Endometrium (tissue), 2 donors: ENCODE measurements around the gene BCAS3.
A peak's percentile ranks its signal among the peaks of the same experiment; 100 is the strongest.
"Not testable (repeated sequence)": the region's sequence is repeated elsewhere in the genome, so short reads cannot be mapped to it uniquely, and the experiment has no call there.

Experiments used
- FAIRE-seq: peaks from 2 replicates; lab custom pipeline; 2012; peaks lifted over from hg19 to GRCh38; lab: Jason Lieb, UNC
- donor health status: control.
- donor health status: control.

The BCAS3 gene

DNA sequence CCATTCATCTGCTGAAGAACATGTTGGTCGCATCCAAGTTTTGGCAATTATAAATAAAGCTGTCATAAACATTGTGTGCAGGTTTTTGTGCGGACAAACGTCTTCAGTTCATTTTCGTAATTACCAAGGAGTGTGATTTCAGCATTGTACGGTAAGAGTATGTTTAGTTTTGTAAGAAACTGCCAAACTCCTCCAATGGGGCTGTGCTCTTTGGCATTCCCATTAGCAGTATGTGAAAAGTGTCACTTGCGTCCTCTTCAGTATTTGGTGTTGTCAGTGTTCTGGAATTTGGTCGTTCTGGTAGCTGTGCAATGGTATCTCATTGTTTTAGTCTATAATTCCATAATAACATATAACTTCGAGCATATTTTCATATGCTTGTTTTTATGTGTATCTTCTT lies 120.9 kb downstream of the BCAS3 start:
- no peak for FAIRE-seq

DNA sequence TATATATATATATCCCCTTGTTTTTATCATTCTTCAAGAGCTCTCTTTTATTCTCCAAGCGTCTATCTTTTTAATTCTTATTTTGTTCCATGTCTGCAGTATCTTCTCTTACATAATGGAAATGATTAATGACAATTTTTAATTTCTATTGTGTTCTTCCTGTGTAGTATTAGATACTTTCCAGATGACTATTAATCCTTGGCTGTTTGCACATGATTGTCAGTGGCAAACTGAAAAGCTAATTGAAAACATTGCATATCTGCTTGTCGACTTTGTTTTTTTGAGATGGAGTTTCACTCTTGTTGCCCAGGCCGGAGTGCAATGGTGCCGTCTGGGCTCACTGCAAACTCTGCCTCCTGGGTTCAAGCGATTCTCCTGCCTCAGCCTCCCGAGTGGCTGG lies 124.7 kb downstream of the BCAS3 start:
- no peak for FAIRE-seq

DNA sequence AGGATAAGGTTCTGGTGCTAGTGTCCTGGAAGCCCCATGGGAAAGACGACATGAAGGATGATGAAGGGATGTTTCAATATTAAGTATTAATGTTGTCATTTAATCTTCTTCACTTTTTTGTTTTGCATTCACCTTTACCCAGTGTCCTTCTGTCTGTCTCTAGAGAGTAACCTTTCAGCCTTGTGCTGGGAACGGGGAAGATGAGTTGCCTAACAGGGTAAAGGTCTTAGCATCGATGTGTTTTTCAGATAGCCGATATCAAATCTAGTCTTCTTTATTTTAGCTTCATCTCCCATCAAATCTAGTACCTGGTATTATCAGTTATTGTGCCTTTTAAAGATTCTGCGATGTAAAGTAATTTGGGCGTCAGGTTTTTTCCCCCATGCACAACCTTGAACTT lies 125.4 kb downstream of the BCAS3 start:
- FAIRE-seq = no peak

DNA sequence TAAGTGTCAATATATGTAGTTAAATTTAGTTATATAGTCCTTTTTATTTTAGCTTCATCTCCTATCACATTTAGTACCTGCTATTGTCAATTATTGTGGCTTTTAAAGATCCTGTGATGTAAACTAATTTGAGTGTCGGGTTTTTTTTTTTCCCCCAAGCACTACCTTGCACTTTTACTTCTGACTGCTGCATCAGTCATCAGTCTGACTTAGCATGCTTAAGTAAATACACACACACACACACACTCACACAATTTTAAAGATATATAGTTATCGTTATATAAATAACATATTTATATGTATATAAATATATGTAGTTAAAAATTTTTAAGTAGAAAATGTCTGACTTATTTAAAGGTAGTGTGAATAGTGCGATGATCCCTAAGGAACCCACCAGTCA lies 127.2 kb downstream of the BCAS3 start:
- no peak for FAIRE-seq

DNA sequence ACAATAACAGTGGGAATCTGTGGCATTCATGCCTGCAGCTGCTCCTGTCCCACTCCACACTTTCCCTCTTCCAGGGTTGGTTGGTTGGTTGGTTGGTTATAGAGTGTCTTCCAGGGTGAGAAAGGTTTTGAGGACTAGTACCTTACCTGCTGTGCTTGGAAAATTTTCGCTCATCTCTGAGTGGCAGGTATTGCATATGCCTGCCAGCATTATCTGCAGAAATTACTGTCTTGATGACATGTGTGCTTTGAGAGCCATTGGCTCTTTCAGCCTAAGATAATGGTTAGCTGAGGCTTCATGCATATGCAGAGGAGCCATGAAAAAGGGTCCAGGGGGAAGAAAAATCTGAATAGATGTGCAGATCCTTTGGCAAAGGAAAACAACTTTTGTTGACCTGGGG lies 131.8 kb downstream of the BCAS3 start:
- no peak for FAIRE-seq

DNA sequence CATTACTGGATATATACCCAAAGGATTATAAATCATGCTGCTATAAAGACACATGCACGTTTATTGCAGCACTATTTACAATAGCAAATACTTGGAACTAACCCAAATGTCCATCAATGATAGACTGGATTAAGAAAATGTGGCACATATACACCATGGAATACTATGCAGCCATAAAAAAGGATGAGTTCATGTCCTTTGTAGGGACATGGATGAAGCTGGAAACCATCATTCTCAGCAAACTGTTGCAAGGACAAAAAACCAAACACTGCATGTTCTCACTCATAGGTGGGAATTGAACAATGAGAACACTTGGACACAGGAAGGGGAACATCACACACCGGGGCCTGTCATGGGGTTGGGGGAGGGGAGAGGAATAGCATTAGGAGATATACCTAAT lies 137.3 kb downstream of the BCAS3 start:
- not testable (repeated sequence) for FAIRE-seq

DNA sequence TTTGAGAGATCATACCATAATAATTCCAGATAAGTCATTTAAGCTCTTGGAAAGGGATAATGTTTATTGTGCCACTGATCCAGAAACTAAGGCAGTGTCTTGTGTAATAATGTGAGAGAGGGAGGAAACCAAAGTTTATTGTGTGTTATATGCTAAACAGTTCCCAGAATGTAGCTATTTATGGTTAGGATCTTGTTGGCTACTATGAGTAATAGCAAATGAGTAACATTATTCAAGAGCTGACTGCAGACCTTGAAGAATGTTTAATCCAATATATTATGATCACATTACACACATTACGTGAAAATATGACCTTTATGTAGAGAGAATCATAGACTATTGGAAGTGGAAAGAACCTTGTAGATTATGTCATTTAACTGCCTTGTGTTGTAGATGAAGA lies 139.5 kb downstream of the BCAS3 start:
- peak; percentile 37 for FAIRE-seq

DNA sequence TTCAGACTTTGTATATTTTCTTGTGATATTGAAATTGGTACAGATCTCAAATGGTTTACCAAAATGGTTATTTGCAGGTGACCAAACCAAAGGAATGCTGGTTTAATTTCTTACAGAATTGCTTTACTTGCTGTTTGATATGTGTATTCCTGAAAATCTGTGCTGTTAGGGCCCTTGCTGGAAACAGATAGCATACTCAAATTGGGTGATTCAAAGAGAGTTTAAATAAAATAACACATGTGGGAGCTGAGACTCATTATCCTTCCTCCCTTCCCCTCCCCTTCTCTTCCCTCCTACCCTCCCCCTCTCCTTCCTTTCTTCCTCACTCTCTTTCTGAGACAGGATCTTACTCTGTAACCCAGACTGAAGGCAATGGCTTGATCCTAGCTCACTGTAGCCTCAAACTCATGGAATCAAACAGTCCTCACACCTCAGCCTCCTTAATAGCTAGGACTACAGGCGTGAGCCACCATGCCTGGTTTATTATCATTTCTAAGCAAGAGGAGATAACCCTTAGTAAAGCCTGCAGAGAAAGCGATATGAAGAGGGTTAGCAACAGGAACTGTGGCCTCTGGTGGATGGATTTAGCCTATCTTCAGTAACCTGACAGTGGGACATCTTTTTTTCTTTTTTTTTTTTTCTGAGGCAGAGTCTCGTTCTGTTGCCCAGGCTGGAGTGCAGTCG lies 141.9 kb downstream of the BCAS3 start:
- FAIRE-seq = no peak

DNA sequence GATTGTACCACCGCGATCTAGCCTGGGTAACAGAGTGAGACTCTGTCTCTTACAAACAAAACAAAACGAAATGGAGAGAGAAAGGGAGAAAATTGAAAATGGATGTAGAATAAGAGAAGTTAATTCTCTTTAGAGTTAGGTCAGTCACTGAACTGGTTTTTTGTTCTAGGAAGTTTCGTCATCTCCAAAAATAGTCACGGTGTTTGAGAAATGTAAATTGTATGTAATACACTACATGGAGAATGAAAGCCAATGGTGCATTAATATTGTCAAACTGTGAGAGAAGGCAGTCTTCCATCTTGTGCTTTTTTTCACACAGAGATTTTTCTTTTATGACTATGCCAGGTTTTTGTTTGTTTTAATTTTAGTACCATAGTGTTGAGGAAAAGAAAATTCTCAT lies 145.9 kb downstream of the BCAS3 start:
- FAIRE-seq = no peak

DNA sequence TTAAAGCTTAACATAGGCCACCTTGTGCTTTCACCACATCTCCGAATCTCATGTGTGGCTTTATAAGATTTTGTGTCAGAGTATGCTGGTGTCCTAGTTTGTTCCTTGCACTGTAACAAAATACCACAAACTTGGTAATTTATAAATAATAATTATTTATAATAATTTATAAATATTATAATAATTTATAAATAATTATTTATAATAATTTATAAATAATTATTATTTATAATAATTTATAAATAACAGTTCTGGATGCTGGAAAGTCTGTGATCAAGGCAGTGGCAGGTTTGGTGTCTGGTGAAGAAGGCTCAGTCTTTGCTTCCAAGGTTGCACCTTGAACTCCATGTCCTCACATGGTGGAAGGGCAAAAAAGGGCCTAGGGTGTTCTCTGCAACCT lies 147.7 kb downstream of the BCAS3 start:
- FAIRE-seq = no peak

DNA sequence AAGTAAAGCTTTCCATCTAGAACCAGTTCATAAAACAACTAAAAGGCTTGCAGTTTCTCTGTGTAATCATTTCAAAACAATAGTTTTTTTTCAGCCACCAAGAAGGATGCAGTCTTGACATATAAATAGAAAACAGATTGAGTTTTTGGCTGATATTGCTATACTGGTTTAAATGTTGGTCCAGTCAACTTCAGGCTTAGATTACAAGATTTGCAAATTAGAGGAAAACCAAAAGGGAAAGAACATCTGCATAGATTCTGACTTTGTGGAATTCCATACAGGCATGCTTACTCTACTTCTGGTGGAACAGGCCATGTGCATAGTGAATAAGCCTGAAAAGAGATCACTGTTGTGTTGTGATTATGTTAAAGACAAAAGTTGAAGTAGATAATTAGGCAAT lies 150.3 kb downstream of the BCAS3 start:
- peak; percentile 77 for FAIRE-seq

DNA sequence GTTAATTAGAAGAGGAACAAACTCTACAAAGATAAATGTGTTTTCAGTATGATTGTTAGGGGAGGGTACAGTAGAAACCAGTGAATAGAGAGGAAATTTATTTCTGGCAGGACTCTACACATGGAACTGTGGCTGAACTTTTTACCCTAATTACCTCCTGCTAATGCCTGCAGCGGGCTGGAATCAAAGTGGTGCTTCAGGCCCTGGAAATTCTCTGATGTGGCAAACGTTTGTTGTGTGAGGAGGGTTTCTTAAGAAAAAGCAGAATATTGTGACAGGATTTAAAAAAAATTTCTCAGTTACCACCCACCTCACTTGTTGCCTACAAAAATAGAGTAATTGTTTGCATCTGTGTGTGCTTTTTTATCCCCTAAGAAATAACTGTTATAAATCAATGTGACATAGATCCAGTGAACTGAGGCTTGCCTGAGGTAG lies 154.5 kb downstream of the BCAS3 start:
- no peak for FAIRE-seq

DNA sequence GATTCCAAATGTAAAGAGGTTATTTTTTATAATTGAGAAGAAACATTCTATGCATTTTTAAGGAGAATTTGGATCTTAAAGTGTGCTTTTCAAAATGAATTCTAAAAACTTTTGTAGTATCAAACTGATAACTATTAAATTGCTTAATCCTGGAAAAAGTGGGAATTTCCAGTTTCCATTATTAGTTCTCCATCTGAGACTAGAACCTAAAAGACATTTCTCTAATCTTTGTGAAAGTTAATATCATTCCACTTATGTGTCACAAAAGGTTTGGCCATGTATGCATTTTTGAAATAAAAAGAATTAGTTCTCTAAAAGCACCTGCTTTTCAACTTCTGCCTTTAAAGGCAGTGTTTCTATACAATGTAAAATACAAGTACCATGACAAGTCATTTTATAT lies 155.0 kb downstream of the BCAS3 start:
- no peak for FAIRE-seq

DNA sequence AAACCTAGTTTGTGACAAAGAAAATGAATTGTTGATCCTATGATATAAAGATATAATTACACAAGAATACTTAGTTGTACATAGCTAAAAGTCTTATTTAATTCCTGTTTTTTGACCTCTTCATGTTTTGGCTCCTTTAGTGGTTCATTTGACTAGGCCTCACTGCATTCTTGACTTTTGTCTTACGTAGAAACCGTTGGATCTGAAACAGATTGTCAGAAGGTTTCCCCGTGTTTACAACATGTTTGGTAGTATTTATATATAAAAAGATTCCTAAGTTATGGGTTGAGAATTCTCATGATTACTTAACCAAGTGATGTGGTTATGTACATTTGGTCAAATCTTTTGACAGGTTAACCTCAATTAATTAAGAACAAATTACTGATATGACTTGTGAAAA lies 162.8 kb downstream of the BCAS3 start:
- FAIRE-seq = no peak

DNA sequence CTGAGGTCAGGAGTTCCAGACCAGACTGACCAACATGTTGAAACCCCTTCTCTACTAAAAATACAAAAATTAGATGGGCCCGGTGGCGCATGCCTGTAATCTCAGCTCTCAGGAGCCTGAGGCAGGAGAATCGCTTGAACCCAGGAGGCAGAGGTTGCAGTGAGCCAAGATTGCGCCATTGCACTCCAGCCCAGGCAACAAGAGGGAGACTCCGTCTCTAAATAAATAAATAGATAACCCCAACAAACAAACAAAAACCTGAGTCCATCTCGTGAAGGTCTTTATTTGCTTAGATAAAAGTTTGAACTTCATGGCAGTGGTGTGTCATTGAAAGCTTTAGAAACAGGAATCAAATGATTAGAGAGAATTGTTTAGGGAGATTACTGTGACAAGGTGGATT lies 167.4 kb downstream of the BCAS3 start:
- no peak for FAIRE-seq

DNA sequence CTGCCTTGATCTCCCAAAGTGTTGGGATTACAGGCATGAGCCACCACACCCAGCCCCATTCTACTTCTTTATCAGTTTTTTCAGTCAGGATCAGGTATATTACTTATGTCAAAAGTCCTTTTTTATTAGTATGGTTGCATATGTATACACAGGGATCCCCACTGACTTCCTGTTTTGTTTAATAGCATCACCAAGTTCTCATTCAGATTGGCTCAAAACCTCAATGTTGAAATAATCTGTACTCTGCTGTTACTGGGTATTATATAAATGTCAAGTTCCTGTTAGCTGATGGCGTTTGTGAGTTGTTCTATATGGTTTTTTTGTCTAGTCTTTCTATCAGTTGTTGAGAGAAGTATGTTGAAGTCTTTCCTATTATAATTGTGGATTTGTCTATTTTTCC lies 168.5 kb downstream of the BCAS3 start:
- FAIRE-seq = no peak

DNA sequence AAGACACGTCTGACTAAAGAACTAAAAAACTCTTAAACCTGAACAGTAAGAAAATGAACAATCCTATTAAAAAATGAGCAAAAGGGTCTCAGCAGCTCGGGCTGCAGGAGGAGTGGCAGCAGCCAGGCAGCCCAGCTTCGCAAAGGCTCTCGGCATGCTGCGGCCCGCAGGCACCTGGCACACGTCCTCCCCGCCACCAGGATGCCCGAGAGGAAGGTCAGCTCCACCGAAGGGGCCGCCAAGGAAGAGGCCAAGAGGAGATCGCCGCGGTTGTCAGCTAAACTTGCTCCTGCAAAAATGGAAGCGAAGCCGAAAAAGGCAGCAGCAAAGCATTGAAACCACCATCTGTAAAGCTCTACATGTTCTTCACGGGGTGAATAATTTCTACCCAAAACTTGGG lies 173.5 kb downstream of the BCAS3 start:
- FAIRE-seq = no peak

DNA sequence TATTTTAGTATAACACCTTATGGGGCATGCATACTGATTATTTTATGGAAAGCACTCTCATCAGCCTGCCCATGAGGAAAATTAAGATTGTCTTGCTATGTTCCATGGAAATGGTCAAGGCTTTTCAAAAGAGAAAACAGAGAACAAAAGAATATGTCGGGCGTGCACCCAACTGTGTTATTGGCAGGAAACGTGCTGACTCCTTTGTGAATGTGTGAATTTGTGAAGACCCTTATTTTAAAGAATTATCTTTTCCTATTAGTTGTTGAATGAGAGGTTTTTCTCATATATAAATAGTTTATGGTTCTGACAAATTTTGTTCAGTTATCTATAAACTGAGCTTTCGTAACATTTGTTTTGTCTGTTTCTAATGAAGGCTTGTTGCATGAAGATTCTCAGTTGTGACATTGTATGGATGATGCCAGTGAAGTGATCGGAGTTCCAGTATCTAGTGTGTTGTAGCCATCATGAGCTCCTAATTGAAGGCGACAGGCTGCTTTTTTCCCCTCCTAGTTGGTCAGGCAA lies 180.0 kb downstream of the BCAS3 start:
- no peak for FAIRE-seq

DNA sequence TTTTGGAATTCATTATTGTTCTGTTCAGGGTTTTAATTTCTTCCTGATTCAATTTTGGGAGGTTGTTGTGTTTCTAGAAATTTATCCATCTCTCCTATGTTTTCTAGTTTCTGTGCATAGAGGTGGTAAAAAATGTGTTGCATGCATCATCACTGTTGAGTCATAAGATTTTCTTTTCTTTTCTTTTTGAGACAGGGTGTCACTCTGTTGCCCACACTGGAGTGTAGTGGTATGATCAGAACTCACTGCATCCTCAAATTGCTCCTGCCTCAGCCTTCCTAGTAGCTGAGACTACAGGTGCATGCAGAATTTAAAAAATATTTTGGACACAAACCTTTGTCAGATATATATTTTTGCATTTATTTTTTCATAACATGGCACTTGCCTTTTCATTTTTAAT lies 184.8 kb downstream of the BCAS3 start:
- no peak for FAIRE-seq

DNA sequence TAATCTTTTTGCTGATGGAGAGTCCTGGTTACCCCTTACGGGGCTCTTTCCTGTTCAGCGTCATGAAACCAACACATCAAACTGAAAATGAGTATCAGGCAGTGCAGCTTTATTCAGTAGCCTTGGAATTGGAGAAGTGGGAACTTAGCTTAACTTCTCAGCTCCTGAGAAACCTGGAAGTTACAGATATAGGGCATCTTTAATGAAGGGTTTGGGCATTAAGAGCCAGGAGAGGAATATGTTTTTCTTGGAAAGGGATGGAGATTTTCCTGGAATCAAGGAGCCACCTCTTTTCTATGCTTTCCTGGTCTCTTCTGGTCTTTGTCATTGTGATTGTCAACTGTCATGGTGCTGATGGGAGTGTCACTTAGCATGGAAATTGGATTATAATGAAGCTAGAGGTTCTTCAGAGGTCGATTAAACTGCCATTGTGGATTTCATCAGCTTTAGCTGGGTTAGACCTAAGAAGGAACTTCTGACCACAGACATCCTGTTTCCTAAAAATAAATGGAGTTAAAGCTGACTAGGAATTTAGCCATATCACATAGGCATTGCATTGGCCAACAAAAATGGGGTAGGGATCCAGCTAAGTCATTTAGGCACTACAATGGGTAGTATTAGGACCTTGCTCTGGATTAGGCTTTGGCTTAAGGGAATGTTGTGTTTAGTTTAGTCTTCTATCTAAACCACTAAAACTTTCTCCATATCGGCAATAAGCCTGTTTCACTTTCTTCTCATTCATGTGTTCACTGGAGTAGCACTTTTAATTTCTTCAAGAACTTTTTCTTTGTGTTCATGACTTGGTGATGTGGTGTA lies 186.4 kb downstream of the BCAS3 start:
- no peak for FAIRE-seq

DNA sequence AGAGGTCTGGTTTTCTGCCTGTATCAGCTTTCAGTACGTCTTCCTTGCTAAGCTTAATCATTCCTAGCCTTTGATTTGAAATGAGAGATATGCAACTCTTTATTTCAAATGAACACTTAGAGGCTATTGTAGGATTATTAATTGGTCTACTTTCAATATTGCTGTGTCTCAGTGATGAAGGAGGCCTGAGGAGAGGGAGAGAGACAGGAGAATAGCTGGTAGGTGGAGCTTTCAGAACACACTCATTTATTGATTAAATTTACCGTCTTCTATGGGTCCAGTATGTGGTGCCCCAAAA lies 187.0 kb downstream of the BCAS3 start:
- no peak for FAIRE-seq

DNA sequence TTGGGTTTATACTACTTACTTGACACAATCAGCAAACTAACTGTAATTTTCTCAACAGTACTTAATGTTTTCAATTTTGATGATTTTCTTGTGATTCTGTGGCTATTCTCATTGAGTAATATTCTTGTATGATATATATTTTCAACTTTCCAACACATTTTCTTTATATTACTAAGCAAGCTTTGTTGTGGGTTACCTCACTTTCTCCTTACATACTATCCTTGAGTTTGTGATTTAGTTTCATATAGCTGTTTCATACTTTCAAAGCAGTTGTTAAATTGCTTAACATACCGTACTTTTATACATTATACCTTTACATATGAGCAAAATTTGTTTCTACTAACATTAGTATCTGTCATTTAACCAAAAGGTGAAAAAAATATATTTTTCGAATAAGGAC lies 197.1 kb downstream of the BCAS3 start:
- FAIRE-seq = peak; percentile 51

DNA sequence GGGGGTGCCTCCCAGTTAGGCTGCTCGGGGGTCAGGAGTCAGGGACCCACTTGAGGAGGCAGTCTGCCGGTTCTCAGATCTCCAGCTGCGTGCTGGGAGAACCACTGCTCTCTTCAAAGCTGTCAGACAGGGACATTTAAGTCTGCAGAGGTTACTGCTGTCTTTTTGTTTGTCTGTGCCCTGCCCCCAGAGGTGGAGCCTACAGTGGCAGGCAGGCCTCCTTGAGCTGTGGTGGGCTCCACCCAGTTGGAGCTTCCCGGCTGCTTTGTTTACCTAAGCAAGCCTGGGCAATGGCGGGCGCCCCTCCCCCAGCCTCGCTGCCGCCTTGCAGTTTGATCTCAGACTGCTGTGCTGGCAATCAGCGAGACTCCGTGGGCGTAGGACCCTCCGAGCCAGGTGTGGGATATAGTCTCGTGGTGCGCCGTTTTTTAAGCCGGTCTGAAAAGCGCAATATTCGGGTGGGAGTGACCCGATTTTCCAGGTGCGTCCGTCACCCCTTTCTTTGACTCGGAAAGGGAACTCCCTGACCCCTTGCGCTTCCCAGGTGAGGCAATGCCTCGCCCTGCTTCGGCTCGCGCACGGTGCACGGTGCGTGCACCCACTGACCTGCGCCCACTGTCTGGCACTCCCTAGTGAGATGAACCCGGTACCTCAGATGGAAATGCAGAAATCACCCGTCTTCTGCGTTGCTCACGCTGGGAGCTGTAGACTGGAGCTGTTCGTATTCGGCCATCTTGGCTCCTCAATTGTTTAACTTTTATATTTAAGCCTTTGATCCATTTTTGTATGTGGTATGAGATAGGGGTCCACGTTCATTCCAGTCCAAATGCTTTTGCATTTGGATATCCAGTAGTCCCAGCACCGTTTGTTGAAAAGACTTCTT lies 209.3 kb downstream of the BCAS3 start:
- FAIRE-seq = not testable (repeated sequence)
